ENCODE measurements around the gene SETBP1. TPM values are rescaled to one million over a fixed set of nuclear protein-coding genes. Genes with fewer than 3 reads are reported as not detected.
A peak's percentile ranks its signal among the peaks of the same experiment; 100 is the strongest.

Gene SETBP1
- total and polyA plus RNA-seq, 2 of the 13 experiments (the other 11 are each of a cell fraction or from before 2014, with no cell fraction given): 0.18 to 0.65 TPM

- TF ChIP-seq ZSCAN20 (CRISPR knock-in tag; IDR thresholded peaks at IDR 0.05; ENCODE audit: borderline replicate concordance) (no peak), BHLHE40 (IDR thresholded peaks at IDR 0.05; ENCODE audit: low read length) (no peak), TOE1 (CRISPR knock-in tag; IDR thresholded peaks at IDR 0.05) (no peak), TP53 (CRISPR knock-in tag; conservative IDR thresholded peaks at IDR 0.05) (no peak), ZNF17 (CRISPR knock-in tag; IDR thresholded peaks at IDR 0.05) (no peak), NR3C1 (CRISPR knock-in tag; IDR thresholded peaks at IDR 0.05) (no peak), ZNF563 (CRISPR knock-in tag; IDR thresholded peaks at IDR 0.05) (no peak), HOMEZ (CRISPR knock-in tag; IDR thresholded peaks at IDR 0.05; ENCODE audit: low read depth) (peak; percentile 48; the same call in 1 of the 2 replicates), PRDM15 (CRISPR knock-in tag; IDR thresholded peaks at IDR 0.05) (no peak), TBL1XR1 (IDR thresholded peaks at IDR 0.05; ENCODE audit: borderline replicate concordance, low read length, partially characterized antibody) (no peak), FOXA1 (IDR thresholded peaks at IDR 0.05) (no peak), FOXA1 (CRISPR knock-in tag; IDR thresholded peaks at IDR 0.05) (peak; percentile 63), FOXK2 (IDR thresholded peaks at IDR 0.05) (no peak), ZNF660 (CRISPR knock-in tag; IDR thresholded peaks at IDR 0.05; ENCODE audit: borderline replicate concordance, low read depth) (no peak), CHCHD3 (CRISPR knock-in tag; IDR thresholded peaks at IDR 0.05) (no peak), THYN1 (CRISPR knock-in tag; IDR thresholded peaks at IDR 0.05; ENCODE audit: borderline replicate concordance, low read depth) (no peak), SP2 (CRISPR knock-in tag; IDR thresholded peaks at IDR 0.05) (no peak), ASH2L (IDR thresholded peaks at IDR 0.05; ENCODE audit: insufficient read length, low read depth, low read length) (no peak), SATB2 (CRISPR knock-in tag; IDR thresholded peaks at IDR 0.05) (no peak), ZNF20 (CRISPR knock-in tag; IDR thresholded peaks at IDR 0.05) (no peak)
- TF ChIP-seq, protein P1, sequence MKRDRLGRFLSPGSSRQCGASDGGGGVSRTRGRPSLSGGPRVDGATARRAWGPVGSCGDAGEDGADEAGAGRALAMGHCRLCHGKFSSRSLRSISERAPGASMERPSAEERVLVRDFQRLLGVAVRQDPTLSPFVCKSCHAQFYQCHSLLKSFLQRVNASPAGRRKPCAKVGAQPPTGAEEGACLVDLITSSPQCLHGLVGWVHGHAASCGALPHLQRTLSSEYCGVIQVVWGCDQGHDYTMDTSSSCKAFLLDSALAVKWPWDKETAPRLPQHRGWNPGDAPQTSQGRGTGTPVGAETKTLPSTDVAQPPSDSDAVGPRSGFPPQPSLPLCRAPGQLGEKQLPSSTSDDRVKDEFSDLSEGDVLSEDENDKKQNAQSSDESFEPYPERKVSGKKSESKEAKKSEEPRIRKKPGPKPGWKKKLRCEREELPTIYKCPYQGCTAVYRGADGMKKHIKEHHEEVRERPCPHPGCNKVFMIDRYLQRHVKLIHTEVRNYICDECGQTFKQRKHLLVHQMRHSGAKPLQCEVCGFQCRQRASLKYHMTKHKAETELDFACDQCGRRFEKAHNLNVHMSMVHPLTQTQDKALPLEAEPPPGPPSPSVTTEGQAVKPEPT (CRISPR knock-in tag; IDR thresholded peaks at IDR 0.05; ENCODE audit: low read depth): no peak
- TF ChIP-seq, protein P2, sequence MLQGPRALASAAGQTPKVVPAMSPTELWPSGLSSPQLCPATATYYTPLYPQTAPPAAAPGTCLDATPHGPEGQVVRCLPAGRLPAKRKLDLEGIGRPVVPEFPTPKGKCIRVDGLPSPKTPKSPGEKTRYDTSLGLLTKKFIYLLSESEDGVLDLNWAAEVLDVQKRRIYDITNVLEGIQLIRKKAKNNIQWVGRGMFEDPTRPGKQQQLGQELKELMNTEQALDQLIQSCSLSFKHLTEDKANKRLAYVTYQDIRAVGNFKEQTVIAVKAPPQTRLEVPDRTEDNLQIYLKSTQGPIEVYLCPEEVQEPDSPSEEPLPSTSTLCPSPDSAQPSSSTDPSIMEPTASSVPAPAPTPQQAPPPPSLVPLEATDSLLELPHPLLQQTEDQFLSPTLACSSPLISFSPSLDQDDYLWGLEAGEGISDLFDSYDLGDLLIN (CRISPR knock-in tag; IDR thresholded peaks at IDR 0.05; ENCODE audit: borderline replicate concordance): no peak
Observed at GRCh38 chr18:44771956-44772917, 91.5 kb downstream of the SETBP1 start (continued).
